OCI-LY7 (cell line): ENCODE results near the gene ZNF850. TPM values are rescaled to one million over a fixed set of nuclear protein-coding genes. Genes with fewer than 3 reads are reported as not detected.
A peak's percentile ranks its signal among the peaks of the same experiment; 100 is the strongest.

Experiments
- BruUV-seq: library from RNA; stranded (reverse); fragments of 400-500 nt; replicated peaks from 2 replicates; lab custom pipeline; 2021; lab: Mats Ljungman, UMichigan
- CTCF ChIA-PET: fragments of 300-600 bp; sonication (Branson Sonifier 250); formaldehyde crosslinking; loops from one replicate; lab custom pipeline; 2022; ENCODE audit warnings: antibody characterized with exemption; ENCODE audit not compliant: unreplicated experiment; lab: Charles Lee
- POLR2A ChIA-PET: fragments of 300-600 bp; sonication (Branson Sonifier 250); formaldehyde crosslinking; loops from one replicate; lab custom pipeline; 2022; ENCODE audit warnings: antibody characterized with exemption; lab: Charles Lee
- DNase-seq: peaks from one replicate; pipeline ENCODE4 v3.0.0-alpha.2; 2015; ENCODE audit warnings: low spot score
- H2AFZ ChIP-seq: fragments of 200-600 bp; sonication (generic), shearing (Covaris generic); 2 replicates; pipeline ENCODE4 v1.6.1; 2014; ENCODE audit warnings: mild to moderate bottlenecking, antibody characterized with exemption, low read length, moderate library complexity
- H3K27ac ChIP-seq: fragments of 200-600 bp; sonication (generic); 2 replicates; pipeline ENCODE4 v1.5.1; 2014; ENCODE audit warnings: mixed run types, low read depth, mild to moderate bottlenecking, moderate library complexity, low read length, inconsistent platforms; ENCODE audit not compliant: poor library complexity, severe bottlenecking
- H3K36me3 ChIP-seq: fragments of 200-600 bp; sonication (generic); 2 replicates; pipeline ENCODE4 v1.6.1; 2014; ENCODE audit warnings: mild to moderate bottlenecking, antibody characterized with exemption, low read length, moderate library complexity, mixed read lengths; ENCODE audit not compliant: insufficient read depth
- H3K4me1 ChIP-seq: fragments of 200-600 bp; sonication (generic); 2 replicates; pipeline ENCODE4 v1.5.1; 2014; ENCODE audit warnings: mild to moderate bottlenecking, low read length; ENCODE audit not compliant: insufficient read depth, poor library complexity, severe bottlenecking
- H3K4me2 ChIP-seq: fragments of 200-600 bp; sonication (generic); 2 replicates; pipeline ENCODE4 v1.6.1; 2014; ENCODE audit warnings: mild to moderate bottlenecking, low read length
- H3K4me3 ChIP-seq: fragments of 200-600 bp; sonication (generic); 2 replicates; pipeline ENCODE4 v1.5.1; 2014; ENCODE audit warnings: mild to moderate bottlenecking, low read depth, low read length; ENCODE audit not compliant: poor library complexity, severe bottlenecking
- H3K79me2 ChIP-seq: fragments of 200-600 bp; sonication (generic); 2 replicates; pipeline ENCODE4 v1.6.1; 2016; ENCODE audit warnings: low read depth, mild to moderate bottlenecking, low read length, moderate library complexity, mixed read lengths; ENCODE audit not compliant: insufficient read depth
- H3K9me2 ChIP-seq: fragments of 200-600 bp; sonication (generic); 2 replicates; pipeline ENCODE4 v1.6.1; 2016; ENCODE audit warnings: mild to moderate bottlenecking, low read length, mixed read lengths; ENCODE audit not compliant: insufficient read depth
- H3K9me3 ChIP-seq: fragments of 200-600 bp; sonication (generic); 2 replicates; pipeline ENCODE4 v1.6.1; 2014; ENCODE audit warnings: mild to moderate bottlenecking, mixed run types, low read length, mixed read lengths
- H4K20me1 ChIP-seq: fragments of 200-600 bp; sonication (generic); 2 replicates; pipeline ENCODE4 v1.6.1; 2014; ENCODE audit warnings: mild to moderate bottlenecking, antibody characterized with exemption, low read length, moderate library complexity, mixed read lengths; ENCODE audit not compliant: insufficient read depth
- CTCF ChIP-seq: fragments of 200-600 bp; sonication (generic); conservative IDR thresholded peaks from 2 replicates; pipeline ENCODE4 v1.5.1; 2014; ENCODE audit warnings: mild to moderate bottlenecking, antibody characterized with exemption, low read length, moderate library complexity, mixed read lengths
- EZH2phosphoT487 ChIP-seq: fragments of 200-600 bp; sonication (generic); IDR thresholded peaks from 2 replicates; pipeline ENCODE4 v1.6.1; 2018; ENCODE audit warnings: low read depth, borderline replicate concordance, mild to moderate bottlenecking, mixed run types, antibody characterized with exemption, low read length, moderate library complexity, mixed read lengths
- intact Hi-C: fragments of 100-400 bp; cut with micrococcal nuclease; formaldehyde crosslinking; loops from one replicate; pipeline ENCODE4 v1.10.0; 2022; ENCODE audit not compliant: unreplicated experiment
- total RNA-seq, 2 experiments: library from RNA; depleted of rRNA in 1 of 2; stranded (reverse); fragments of >200 nt in 1 of 2; shearing (Covaris generic) in 1 of 2; gene quantifications; 2 replicates each; pipeline ENCODE4 v1.2.3, GENCODE V29; 2014 to 2022

Gene ZNF850
- total RNA-seq, 2 experiments from 2014 or later: 8.4 to 10.6 TPM

DNA sequence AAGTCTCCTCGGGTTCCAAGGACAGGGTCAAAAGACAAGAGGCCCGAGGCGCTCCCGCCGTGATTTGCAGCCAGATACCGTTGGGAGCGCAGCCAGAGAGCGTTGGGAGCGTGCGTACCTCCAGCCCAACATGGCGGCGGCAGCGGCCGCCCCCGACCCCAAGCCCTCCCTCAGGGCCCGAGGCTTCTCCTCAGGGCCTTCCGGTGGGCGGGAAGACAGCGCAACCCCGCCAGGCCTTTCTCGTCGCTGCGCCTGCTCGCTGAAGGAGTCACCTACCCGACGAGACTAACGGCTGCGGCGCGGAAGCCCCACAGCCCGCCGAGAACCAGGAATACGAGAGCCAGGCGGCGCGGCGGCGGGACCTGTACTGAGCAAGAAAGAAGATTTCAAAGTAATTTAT is 3.2 kb upstream of the ZNF850 start:
- intact Hi-C loops: no loop called here
- TF ChIP-seq EZH2phosphoT487: no peak
- peaks cover 14% of the 10 kb centered on the region; the same call in 1 of the 2 replicates for H3K9me3 ChIP-seq
- H4K20me1 ChIP-seq: no peaks in the 10 kb centered on the region
- H2AFZ ChIP-seq: no peak overlapping the region
- no peak for DNase-seq
- BruUV-seq: no TSS peak
- peaks cover 10% of the 10 kb centered on the region for H3K4me1 ChIP-seq
- H3K9me2 ChIP-seq: no peaks in the 10 kb centered on the region
- CTCF ChIA-PET: no interaction called here
- POLR2A ChIA-PET: no interaction called here
- no peak overlapping the region for H3K27ac ChIP-seq
- H3K36me3 ChIP-seq: 0 out of 2 replicates have a peak, but pooled peaks cover 4% of the 10 kb centered on the region
- peaks cover 4% of the 10 kb centered on the region; the same call in 1 of the 2 replicates for H3K79me2 ChIP-seq
- H3K4me2 ChIP-seq: no peak overlapping the region
- H3K4me3 ChIP-seq: no peak overlapping the region

GRCh38 chr19:36773223-36773579 is 594 bp upstream of the ZNF850 start:
- peak overlapping the region; percentile 97 for H2AFZ ChIP-seq
- peak overlapping the region; percentile 67 for H3K4me2 ChIP-seq
- intact Hi-C loops: loop anchor here (2.0 to 5.0 kb wide), 2 partner anchors 86 to 304 kb away; partner anchors contain the start of genes ZNF420 and ZNF567
- no peak for TF ChIP-seq CTCF
- TF ChIP-seq EZH2phosphoT487: no peak
- H3K4me3 ChIP-seq: peak overlapping the region; percentile 73
- H3K27ac ChIP-seq: no peak overlapping the region
- TSS peak; percentile 86 for BruUV-seq
- peaks cover 23% of the 10 kb centered on the region for H3K36me3 ChIP-seq
- H3K4me1 ChIP-seq: peaks cover 10% of the 10 kb centered on the region
- peaks cover 27% of the 10 kb centered on the region; the same call in 1 of the 2 replicates for H3K9me3 ChIP-seq
- H3K79me2 ChIP-seq: peaks cover 5% of the 10 kb centered on the region; the same call in 1 of the 2 replicates
- no peaks in the 10 kb centered on the region for H4K20me1 ChIP-seq
- no peaks in the 10 kb centered on the region for H3K9me2 ChIP-seq
- POLR2A ChIA-PET: no interaction called here
- CTCF ChIA-PET: no interaction called here
- no peak for DNase-seq

GRCh38 chr19:36771261-36772231 is 1.1 kb downstream of the ZNF850 start:
- intact Hi-C loops: loop anchor here (2.0 to 5.0 kb wide), 2 partner anchors 85 to 306 kb away; partner anchors contain the start of genes ZNF420 and ZNF567
- H3K27ac ChIP-seq: peak overlapping the region; percentile 47
- DNase-seq: peak; percentile 42
- H2AFZ ChIP-seq: peak overlapping the region; percentile 97; the same call in 1 of the 2 replicates
- H3K4me2 ChIP-seq: peak overlapping the region; percentile 67
- peaks cover 33% of the 10 kb centered on the region; the same call in 1 of the 2 replicates for H3K9me3 ChIP-seq
- BruUV-seq: no TSS peak
- H3K4me3 ChIP-seq: peak overlapping the region; percentile 73
- peaks cover 5% of the 10 kb centered on the region; the same call in 1 of the 2 replicates for H3K79me2 ChIP-seq
- no peaks in the 10 kb centered on the region for H4K20me1 ChIP-seq
- peaks cover 10% of the 10 kb centered on the region for H3K4me1 ChIP-seq
- no peaks in the 10 kb centered on the region for H3K9me2 ChIP-seq
- no peak for TF ChIP-seq EZH2phosphoT487
- no peak for TF ChIP-seq CTCF
- ChIA-PET POLR2A (interaction anchor here (0.6 to 0.7 kb wide), 2 partner anchors 50 to 683 kb away, joined by 3 to 8 read pairs; no protein-coding TSS in a partner anchor), CTCF (no interaction called here)
- peaks cover 32% of the 10 kb centered on the region for H3K36me3 ChIP-seq
